ENCODE measurements around the gene NXNL2. TPM values are rescaled to one million over a fixed set of nuclear protein-coding genes. Genes with fewer than 3 reads are reported as not detected.

The NXNL2 gene
- total RNA-seq, 1 experiment from 2014 or later = 1.4 TPM

DNA sequence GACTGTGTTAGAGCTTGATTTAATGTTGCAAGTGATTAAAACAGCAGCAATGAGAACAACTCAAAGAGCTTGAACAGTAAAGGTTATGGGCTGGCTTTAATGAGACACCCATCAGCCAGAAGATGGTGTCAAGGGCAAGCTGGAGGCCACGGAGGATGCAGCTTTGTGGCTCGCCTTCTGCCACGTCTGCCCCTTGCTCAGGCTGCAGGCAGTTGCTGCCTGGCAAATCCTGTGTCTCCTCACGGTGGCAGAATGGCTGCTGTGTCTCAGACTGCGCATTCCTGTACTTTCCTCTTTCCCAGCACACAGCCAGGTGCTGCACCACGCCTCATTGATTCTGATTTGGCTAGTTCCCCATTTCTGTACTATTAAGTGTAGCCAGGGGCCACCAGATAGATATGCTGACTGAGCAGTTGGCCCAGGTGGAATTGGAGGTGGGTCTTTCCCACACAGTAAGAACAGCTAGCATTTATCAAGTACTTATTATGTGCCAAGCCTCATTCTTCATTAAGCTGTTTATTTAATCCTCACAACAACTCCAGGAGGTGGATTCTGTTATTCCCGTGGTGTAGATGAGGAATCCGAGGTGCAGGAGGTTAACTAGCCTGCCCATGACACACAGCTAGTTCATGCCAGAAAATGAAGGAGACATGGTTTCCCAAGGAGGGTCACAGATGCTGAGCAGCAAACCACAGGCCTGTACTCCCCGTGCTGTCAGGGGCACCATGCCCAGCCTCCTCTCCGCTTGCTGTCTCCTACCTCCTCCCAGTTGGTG, 3.5 kb downstream of the NXNL2 start:
- ATAC-seq = no peak
- H3K27ac ChIP-seq (ENCODE audit: low read length) = no peak overlapping the region
- CTCF ChIA-PET = interaction anchor here (0.7 kb wide), 1 partner anchor 462 kb away, joined by 3 read pairs; no protein-coding TSS in a partner anchor
- in situ Hi-C loops (cut with HindIII; ENCODE audit: low pct_unique_long_range_greater_than_20kb, low sequenced_read_pairs) = no loop called here
- H3K9me3 ChIP-seq (ENCODE audit: control insufficient read depth, insufficient read depth, low read depth, low read length) = no peaks in the 10 kb centered on the region
- DNase-seq (ENCODE audit: low read depth, low spot score) = no peak
- no peak overlapping the region for H3K4me3 ChIP-seq (ENCODE audit: low read depth in 2 of 2, low read length in 2 of 2)
- peaks cover 11% of the 10 kb centered on the region for H3K4me1 ChIP-seq (ENCODE audit: control insufficient read depth, insufficient read depth, low read length)
- no peaks in the 10 kb centered on the region for H3K27me3 ChIP-seq (ENCODE audit: control insufficient read depth, insufficient read depth, low read length)
- no TSS peak for BruUV-seq (replicated peaks)
- TF ChIP-seq, protein P1, sequence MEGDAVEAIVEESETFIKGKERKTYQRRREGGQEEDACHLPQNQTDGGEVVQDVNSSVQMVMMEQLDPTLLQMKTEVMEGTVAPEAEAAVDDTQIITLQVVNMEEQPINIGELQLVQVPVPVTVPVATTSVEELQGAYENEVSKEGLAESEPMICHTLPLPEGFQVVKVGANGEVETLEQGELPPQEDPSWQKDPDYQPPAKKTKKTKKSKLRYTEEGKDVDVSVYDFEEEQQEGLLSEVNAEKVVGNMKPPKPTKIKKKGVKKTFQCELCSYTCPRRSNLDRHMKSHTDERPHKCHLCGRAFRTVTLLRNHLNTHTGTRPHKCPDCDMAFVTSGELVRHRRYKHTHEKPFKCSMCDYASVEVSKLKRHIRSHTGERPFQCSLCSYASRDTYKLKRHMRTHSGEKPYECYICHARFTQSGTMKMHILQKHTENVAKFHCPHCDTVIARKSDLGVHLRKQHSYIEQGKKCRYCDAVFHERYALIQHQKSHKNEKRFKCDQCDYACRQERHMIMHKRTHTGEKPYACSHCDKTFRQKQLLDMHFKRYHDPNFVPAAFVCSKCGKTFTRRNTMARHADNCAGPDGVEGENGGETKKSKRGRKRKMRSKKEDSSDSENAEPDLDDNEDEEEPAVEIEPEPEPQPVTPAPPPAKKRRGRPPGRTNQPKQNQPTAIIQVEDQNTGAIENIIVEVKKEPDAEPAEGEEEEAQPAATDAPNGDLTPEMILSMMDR (IDR thresholded peaks at IDR 0.05) = no peak
- TF ChIP-seq, protein P2, sequence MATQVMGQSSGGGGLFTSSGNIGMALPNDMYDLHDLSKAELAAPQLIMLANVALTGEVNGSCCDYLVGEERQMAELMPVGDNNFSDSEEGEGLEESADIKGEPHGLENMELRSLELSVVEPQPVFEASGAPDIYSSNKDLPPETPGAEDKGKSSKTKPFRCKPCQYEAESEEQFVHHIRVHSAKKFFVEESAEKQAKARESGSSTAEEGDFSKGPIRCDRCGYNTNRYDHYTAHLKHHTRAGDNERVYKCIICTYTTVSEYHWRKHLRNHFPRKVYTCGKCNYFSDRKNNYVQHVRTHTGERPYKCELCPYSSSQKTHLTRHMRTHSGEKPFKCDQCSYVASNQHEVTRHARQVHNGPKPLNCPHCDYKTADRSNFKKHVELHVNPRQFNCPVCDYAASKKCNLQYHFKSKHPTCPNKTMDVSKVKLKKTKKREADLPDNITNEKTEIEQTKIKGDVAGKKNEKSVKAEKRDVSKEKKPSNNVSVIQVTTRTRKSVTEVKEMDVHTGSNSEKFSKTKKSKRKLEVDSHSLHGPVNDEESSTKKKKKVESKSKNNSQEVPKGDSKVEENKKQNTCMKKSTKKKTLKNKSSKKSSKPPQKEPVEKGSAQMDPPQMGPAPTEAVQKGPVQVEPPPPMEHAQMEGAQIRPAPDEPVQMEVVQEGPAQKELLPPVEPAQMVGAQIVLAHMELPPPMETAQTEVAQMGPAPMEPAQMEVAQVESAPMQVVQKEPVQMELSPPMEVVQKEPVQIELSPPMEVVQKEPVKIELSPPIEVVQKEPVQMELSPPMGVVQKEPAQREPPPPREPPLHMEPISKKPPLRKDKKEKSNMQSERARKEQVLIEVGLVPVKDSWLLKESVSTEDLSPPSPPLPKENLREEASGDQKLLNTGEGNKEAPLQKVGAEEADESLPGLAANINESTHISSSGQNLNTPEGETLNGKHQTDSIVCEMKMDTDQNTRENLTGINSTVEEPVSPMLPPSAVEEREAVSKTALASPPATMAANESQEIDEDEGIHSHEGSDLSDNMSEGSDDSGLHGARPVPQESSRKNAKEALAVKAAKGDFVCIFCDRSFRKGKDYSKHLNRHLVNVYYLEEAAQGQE (IDR thresholded peaks at IDR 0.05; ENCODE audit: insufficient read depth in 1 of 2, low read depth in 2 of 2, low read length in 1 of 2) = no peak
- no peak for TF ChIP-seq TCF7L2 (IDR thresholded peaks at IDR 0.05; ENCODE audit: low read depth, low read length)
- TF ChIP-seq SIN3A (IDR thresholded peaks at IDR 0.05; ENCODE audit: borderline replicate concordance, insufficient read depth, low read depth, low read length) = no peak
- TF ChIP-seq POLR2AphosphoS5 (IDR thresholded peaks at IDR 0.05; ENCODE audit: low read depth, low read length) = no peak
- no peaks in the 10 kb centered on the region for H3K36me3 ChIP-seq (ENCODE audit: control insufficient read depth, insufficient read depth, low read length)
- POLR2A ChIA-PET = no interaction called here
- intact Hi-C loops (cut with micrococcal nuclease; ENCODE audit: unreplicated experiment) = no loop called here

DNA sequence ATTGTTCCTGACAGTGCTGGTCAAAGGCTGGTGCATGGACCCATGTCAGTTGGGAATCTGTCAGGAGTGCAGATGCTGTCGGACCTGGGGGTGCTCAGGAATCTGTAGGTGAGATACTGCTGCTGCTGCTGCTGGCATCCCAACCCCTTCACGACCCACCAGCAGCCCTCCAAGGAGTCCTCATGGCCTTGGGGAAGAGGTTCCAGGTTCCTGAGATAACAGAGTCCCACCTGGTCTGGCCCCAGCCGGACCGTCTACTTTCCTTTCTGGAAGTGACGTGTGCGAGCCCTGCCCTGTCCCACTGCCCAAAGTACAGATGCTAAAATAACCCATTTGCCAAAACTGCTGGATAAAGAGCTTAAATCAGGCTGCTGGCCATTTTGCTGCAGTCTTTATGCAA, 4.3 kb downstream of the NXNL2 start:
- in situ Hi-C loops (cut with HindIII; ENCODE audit: low pct_unique_long_range_greater_than_20kb, low sequenced_read_pairs) = no loop called here
- intact Hi-C loops (cut with micrococcal nuclease; ENCODE audit: unreplicated experiment) = no loop called here
- H3K4me1 ChIP-seq (ENCODE audit: control insufficient read depth, insufficient read depth, low read length) = peaks cover 11% of the 10 kb centered on the region
- CTCF ChIA-PET = no interaction called here
- H3K4me3 ChIP-seq (ENCODE audit: low read depth in 2 of 2, low read length in 2 of 2) = no peak overlapping the region
- DNase-seq (ENCODE audit: low read depth, low spot score) = no peak
- no peaks in the 10 kb centered on the region for H3K27me3 ChIP-seq (ENCODE audit: control insufficient read depth, insufficient read depth, low read length)
- H3K27ac ChIP-seq (ENCODE audit: low read length) = no peak overlapping the region
- H3K36me3 ChIP-seq (ENCODE audit: control insufficient read depth, insufficient read depth, low read length) = no peaks in the 10 kb centered on the region
- no peaks in the 10 kb centered on the region for H3K9me3 ChIP-seq (ENCODE audit: control insufficient read depth, insufficient read depth, low read depth, low read length)
- POLR2A ChIA-PET = no interaction called here
- no peak for ATAC-seq
- TF ChIP-seq SIN3A (IDR thresholded peaks at IDR 0.05; ENCODE audit: borderline replicate concordance, insufficient read depth, low read depth, low read length) (no peak), POLR2AphosphoS5 (IDR thresholded peaks at IDR 0.05; ENCODE audit: low read depth, low read length) (no peak), TCF7L2 (IDR thresholded peaks at IDR 0.05; ENCODE audit: low read depth, low read length) (no peak)
- TF ChIP-seq, protein P2 (IDR thresholded peaks at IDR 0.05; ENCODE audit: insufficient read depth in 1 of 2, low read depth in 2 of 2, low read length in 1 of 2) = no peak
- TF ChIP-seq, protein P1 (IDR thresholded peaks at IDR 0.05) = no peak
- no TSS peak for BruUV-seq (replicated peaks)
